ENCODE results near the gene SLC39A11.
"Not testable (repeated sequence)": the region's sequence is repeated elsewhere in the genome, so short reads cannot be mapped to it uniquely, and the experiment has no call there.

Gene SLC39A11

DNA sequence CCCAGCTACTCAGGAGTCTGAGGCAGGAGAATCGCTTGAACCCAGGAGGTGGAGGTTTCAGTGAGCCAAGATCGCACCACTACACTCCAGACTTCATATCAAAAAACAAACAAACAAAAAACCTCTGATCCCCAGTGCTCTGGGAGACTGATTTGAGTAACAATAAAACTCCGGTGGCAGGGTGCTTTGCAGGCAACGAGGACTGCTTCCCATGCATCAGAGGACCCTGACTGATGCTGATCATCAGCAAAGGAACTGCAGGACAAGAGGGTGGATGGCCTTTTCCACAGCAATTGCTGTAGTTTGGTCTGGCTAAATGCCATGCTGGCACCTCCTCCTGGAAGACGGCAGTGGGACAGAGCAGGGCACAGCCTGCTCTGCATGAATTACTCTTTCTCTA is 6.4 kb upstream of the SLC39A11 start:
- no peak for DNase-seq
- Mint-ChIP-seq H3K4me1 (ENCODE audit: low read depth) (no peaks in the 10 kb centered on the region), H3K4me3 (no peak overlapping the region)

DNA sequence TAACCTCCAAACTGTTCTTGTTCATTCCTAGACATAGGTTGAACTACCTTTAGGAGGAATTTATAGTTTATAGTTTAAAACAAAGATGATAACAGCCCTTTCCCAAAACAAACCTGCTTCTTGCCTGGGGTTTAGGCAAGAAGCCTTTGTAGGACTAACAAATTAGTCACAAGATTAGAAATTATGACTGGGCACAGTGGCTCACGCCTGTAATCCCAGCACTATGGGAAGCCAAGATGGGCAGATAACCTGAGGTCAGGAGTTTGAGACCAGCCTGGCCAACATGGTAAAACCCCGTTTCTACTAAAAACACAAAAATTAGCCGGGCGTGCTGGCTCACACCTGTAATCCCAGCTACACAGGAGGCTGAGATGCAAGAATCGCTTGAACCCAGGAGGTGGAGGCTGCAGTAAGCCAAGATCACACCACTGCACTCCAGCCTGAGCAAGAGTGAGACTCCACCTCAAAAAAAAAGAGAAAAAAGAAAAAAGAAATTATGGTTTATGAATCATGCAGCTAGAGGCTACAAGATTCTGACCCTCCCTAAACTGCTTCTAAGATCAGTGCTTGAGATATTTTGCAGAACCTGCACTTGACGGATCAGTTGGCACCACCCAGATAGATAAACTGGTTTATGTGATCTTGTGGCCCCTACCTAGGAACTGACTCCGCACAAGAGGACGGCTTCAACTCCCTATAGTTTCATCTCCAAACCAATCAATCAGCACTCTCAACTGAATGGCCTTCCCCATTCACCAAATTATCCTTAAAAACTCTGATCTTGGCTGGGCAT is 5.7 kb upstream of the SLC39A11 start:
- H3K27ac Mint-ChIP-seq; H3K36me3 Mint-ChIP-seq (ENCODE audit: low read depth); H3K4me1 Mint-ChIP-seq (ENCODE audit: low read depth); DNase-seq; H3K9me3 Mint-ChIP-seq; H3K4me3 Mint-ChIP-seq: not testable (repeated sequence)
- peaks cover 14% of the 10 kb centered on the region for H3K27me3 Mint-ChIP-seq

More for the DNA sequence above, 6.4 kb upstream of the SLC39A11 start:
- H3K27me3 Mint-ChIP-seq: peaks cover 17% of the 10 kb centered on the region
- H3K36me3 Mint-ChIP-seq (ENCODE audit: low read depth): no peaks in the 10 kb centered on the region
- no peaks in the 10 kb centered on the region for H3K9me3 Mint-ChIP-seq
- no peak overlapping the region for H3K27ac Mint-ChIP-seq

DNA sequence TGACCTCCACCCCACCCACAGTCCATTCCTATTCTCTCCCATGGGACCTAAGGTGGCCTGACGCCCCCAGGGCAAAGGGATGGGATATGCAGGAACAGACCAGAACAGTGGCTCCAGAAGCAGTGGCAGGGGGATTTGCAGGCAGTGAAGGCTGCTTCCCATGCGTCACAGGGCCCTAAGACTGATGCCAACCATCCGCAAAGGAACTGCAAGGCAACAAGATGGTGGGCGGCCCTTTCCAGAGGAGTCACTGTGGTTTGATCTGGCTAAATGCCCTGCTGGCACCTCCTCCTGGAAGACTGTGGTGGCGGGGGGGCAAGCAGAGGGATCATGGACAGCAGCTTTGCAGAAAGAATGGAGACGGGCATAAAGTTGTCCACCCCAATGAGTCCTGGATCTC is 4.4 kb upstream of the SLC39A11 start:
- no peaks in the 10 kb centered on the region for H3K9me3 Mint-ChIP-seq

DNA sequence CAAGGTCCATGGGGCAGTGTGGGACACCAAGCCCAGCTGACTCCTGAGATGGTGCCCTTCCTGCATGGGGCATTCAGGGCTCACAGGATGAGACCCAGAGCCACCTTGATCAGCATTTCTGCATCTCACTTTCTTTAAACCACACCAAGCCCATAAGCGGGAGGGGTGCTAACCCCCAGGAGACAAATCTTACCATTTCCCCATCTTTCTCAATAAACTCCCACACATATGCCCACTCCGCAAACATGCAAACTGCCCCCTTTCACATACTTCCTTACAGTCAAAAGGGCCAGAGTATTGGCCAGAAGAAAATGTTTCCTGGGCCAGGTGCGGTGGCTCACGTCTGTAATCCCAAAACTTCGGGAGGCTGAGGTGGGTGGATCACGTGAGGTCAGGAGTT is 3.7 kb upstream of the SLC39A11 start:
- Mint-ChIP-seq H3K27me3 (peaks cover 14% of the 10 kb centered on the region), H3K27ac (no peak overlapping the region), H3K9me3 (no peaks in the 10 kb centered on the region), H3K4me3 (no peak overlapping the region), H3K36me3 (ENCODE audit: low read depth) (peaks cover 7% of the 10 kb centered on the region), H3K4me1 (ENCODE audit: low read depth) (peaks cover 13% of the 10 kb centered on the region)
- DNase-seq: no peak

More for the DNA sequence above, 4.4 kb upstream of the SLC39A11 start:
- no peak for DNase-seq
- Mint-ChIP-seq H3K27me3 (peaks cover 14% of the 10 kb centered on the region), H3K36me3 (ENCODE audit: low read depth) (peaks cover 5% of the 10 kb centered on the region), H3K27ac (no peak overlapping the region), H3K4me1 (ENCODE audit: low read depth) (peaks cover 8% of the 10 kb centered on the region), H3K4me3 (no peak overlapping the region)

DNA sequence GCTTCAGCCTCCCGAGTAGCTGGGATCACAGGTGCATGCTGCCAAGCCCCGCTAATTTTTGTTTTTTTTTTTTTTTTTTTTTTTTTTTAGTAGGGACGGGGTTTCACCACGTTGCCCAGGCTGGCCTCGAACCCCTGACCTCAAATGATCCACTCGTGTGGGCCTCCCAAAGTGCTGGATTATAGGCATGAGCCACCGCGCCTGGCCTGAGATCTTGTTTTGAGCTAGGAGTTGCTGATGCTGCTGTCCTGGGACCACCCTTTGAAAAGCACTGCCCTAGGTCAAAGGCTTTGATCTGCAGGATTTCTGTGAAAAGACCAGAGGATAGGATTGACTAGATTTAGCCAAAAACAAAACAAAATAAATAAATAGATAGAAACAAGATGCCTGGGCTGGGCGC is 798 bp upstream of the SLC39A11 start:
- Mint-ChIP-seq H3K36me3 (ENCODE audit: low read depth) (peaks cover 11% of the 10 kb centered on the region), H3K27ac (no peak overlapping the region), H3K4me1 (ENCODE audit: low read depth) (peaks cover 26% of the 10 kb centered on the region), H3K9me3 (no peaks in the 10 kb centered on the region), H3K4me3 (peak overlapping the region; percentile 94), H3K27me3 (peaks cover 9% of the 10 kb centered on the region)
- no peak for DNase-seq

DNA sequence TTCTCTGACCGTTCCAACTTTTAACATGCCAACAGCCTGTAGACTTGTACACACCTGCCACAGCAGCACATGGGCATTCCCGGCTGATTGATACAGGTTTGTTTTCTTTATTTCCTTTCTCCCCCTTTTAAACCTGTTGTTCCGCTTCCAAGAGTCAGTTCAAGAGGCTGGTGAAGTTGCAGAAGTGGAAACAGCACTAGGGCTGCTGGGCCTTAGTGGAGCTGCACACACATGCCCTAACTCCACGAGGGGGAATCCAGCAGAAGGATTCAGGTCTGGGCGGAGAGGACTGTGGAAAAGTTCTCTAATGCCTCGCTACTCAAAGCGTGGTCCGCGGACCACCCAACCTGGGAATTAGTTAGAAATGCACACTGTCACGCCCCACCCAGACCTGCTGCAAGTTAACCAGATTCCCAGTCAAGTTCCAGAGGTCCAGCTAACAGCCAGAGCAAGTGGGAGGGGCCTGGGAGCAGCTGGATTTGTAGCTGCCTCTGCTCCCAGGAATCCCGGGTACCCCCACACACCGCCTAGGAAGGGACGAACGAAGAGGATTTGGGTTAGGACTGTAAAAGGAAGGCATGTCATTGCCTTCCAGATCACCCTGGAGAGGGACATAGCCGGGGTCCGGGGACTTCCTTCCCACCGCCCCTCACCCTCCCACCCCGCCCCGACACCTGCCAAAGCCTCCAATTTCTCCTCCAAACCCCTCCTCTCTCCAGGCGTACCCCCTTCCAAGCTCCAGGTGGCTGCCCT is 542 bp downstream of the SLC39A11 start:
- DNase-seq: no peak
- peaks cover 25% of the 10 kb centered on the region for H3K36me3 Mint-ChIP-seq (ENCODE audit: low read depth)
- peaks cover 5% of the 10 kb centered on the region for H3K27me3 Mint-ChIP-seq
- peak overlapping the region; percentile 94 for H3K4me3 Mint-ChIP-seq
- peak overlapping the region; percentile 96 for H3K27ac Mint-ChIP-seq
- H3K4me1 Mint-ChIP-seq (ENCODE audit: low read depth): peaks cover 26% of the 10 kb centered on the region
- no peaks in the 10 kb centered on the region for H3K9me3 Mint-ChIP-seq

DNA sequence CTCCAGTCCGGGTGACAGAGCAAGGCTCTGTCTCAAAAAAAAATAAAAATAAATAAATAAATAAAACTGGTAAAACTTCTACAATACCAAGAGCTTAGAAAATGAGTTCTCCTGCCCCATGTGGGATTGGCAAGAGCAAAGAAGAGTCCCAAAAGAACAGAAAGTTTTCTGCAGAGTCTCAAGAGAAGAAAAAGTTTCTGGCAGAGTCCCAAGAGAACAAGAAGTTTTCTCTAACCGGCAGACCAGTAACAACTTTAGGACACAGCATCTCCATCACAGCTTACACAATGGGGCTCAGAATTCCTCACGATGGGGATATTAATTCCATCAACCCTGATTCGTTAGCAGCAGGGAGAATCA is 1.1 kb downstream of the SLC39A11 start:
- peak overlapping the region; percentile 96 for H3K27ac Mint-ChIP-seq

DNA sequence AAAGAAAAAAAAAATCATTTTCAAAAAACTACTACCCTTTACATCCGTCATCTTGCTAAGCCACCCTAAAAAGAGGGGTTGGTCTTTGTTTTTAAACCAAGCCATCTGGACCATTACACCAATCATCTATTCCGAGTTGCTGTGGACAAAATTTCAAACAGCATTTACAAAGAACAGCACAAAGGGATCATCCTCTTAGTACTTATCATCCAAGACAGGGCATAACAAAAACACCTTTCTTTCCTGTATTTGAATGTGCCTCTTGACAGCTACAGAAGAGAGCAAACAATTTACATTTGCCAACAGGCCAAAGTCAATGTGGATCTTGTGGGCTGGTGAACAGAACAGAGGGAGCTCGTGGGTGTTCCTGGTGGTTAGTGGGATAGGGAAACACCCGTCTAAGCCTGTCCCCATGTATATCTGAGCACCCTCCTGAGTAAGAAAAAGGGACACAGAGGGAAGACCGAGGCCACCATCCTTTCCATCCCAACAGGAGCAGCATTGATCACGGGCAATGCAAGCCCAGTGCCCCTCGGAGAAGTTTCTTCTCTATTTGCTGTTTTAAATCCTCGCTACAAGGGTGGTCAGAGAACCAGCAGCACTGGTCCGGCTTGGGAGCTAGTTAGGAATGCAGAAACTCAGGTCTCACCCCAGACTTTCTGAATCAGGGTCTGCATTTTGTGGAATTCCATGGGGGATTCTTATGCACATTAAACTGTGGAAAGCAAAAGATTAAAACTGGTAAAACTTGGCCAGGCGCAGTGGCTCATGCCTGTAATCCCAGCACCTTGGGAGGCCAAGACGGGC is 1.9 kb downstream of the SLC39A11 start:
- no peaks in the 10 kb centered on the region for H3K9me3 Mint-ChIP-seq
- DNase-seq: no peak
- no peak overlapping the region for H3K27ac Mint-ChIP-seq
- H3K4me1 Mint-ChIP-seq (ENCODE audit: low read depth): peaks cover 26% of the 10 kb centered on the region
- peaks cover 38% of the 10 kb centered on the region for H3K36me3 Mint-ChIP-seq (ENCODE audit: low read depth)
- no peaks in the 10 kb centered on the region for H3K27me3 Mint-ChIP-seq
- peak overlapping the region; percentile 51 for H3K4me3 Mint-ChIP-seq

More for the DNA sequence above, 1.1 kb downstream of the SLC39A11 start:
- DNase-seq: no peak
- Mint-ChIP-seq H3K36me3 (ENCODE audit: low read depth) (peaks cover 30% of the 10 kb centered on the region), H3K4me3 (peak overlapping the region; percentile 94), H3K9me3 (no peaks in the 10 kb centered on the region), H3K4me1 (ENCODE audit: low read depth) (peaks cover 26% of the 10 kb centered on the region), H3K27me3 (peaks cover 4% of the 10 kb centered on the region)

DNA sequence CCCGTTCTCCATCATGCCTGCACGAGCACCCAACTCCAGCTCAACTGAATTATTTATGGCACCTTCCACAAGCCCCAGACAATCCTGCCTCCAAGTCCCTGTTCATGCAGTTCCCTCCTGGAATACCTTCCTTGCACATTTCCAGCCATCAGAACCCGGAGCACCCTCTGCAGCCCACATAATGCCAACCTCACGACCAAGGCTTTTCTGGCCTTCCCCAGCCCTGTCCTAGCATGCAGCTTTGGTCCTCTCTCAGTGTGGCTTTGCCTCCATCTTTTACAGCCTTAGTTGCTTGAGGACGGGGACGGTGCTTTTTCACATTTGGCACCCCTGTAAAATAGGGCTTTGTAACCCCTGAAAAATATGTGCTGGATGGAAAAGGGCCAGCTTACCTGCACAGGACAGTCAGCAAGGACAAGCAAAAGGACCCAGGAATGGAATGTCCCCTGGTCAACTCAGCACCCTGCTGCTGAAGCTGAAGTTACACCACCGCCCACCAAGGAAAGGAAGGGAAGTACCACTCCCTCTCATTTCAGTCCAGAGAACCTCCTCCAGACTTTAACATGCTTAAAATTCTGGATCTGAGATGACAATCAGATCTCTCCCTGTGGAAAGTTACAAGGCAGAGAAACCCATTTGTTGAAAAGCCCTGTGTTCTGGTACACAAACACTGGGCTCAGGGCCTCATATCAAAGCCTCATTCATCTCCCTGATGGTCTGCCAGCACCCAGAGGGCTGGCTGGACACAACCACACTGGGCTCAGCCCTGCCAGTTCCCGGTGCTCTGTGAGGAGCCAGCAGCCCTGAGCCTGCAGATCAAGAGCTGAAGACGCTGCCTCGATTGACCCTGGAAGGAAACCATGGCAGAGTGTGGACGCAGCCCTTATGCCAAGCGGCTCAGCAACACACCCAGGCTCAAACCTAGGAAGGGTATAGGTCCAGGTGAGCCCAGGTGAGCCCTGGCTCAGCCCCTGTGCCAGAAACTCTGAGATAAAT is 2.9 kb downstream of the SLC39A11 start:
- no peaks in the 10 kb centered on the region for H3K9me3 Mint-ChIP-seq
- H3K4me1 Mint-ChIP-seq (ENCODE audit: low read depth): peaks cover 26% of the 10 kb centered on the region
- no peak for DNase-seq
- H3K27me3 Mint-ChIP-seq: no peaks in the 10 kb centered on the region
- H3K36me3 Mint-ChIP-seq (ENCODE audit: low read depth): peaks cover 47% of the 10 kb centered on the region
- no peak overlapping the region for H3K4me3 Mint-ChIP-seq
- H3K27ac Mint-ChIP-seq: no peak overlapping the region

DNA sequence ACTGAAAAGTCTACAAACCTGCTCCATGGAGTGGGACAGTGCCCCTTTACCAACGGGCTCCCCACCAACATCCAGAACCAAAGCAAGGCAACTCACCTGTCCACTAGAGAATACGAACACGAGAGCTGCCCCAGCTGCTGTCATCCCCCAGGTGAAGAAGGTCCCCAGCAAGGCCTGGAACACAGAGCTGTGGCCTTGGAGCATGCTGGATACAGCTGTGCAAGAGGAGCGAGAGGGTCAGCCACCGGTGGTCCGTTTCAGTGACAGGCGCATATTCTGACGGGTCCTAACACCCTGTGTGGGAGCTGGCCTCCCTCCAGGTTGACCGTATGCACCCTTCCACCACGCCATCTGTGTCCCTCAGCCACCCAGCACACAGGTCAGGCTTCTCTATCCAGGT is 3.9 kb downstream of the SLC39A11 start:
- no peak overlapping the region for H3K4me3 Mint-ChIP-seq
- no peaks in the 10 kb centered on the region for H3K27me3 Mint-ChIP-seq
- no peak for DNase-seq
- no peak overlapping the region for H3K27ac Mint-ChIP-seq
- peaks cover 26% of the 10 kb centered on the region for H3K4me1 Mint-ChIP-seq (ENCODE audit: low read depth)
- H3K9me3 Mint-ChIP-seq: peaks cover 3% of the 10 kb centered on the region
- H3K36me3 Mint-ChIP-seq (ENCODE audit: low read depth): peaks cover 58% of the 10 kb centered on the region

DNA sequence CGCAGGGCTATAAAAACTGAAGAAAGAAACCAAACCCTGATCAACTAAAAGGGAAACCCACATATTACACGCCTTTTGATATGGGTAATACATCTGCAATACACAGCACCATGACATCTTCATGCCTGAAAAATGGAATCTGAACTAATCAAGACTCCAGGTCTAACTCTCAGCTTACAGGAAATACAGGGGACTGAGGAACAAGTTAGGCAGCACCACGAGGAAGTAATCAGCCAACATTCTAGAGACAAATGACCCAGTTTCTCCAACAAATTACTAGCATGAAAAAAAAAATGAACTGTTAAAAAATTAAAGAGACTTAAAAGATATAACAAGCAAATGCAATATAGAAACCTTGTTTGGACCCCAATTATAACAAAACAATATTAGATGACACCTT is 9.1 kb downstream of the SLC39A11 start:
- peaks cover 1% of the 10 kb centered on the region for H3K4me1 Mint-ChIP-seq (ENCODE audit: low read depth)
- H3K9me3 Mint-ChIP-seq: peaks cover 6% of the 10 kb centered on the region
- DNase-seq: no peak
- no peak overlapping the region for H3K27ac Mint-ChIP-seq
- H3K36me3 Mint-ChIP-seq (ENCODE audit: low read depth): peaks cover 85% of the 10 kb centered on the region
- no peaks in the 10 kb centered on the region for H3K27me3 Mint-ChIP-seq
- no peak overlapping the region for H3K4me3 Mint-ChIP-seq

DNA sequence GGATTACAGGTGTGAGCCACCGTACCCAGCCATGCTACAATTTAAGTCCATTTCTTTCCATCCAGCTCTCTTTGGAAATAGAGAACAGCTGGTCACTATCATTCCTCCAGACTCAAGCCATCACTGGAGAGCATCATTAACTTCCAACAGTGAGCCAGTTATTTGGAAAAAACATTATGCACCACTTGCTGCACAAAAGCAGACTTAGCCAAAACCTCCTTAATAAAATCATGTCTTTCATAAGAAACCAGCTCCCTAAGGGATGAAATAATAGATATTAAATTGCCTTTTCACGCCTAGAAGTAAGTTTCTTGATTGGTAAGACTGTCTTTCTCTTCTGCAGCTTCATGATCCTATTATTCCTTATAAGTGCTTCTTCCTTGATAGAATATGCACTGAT is 17.9 kb downstream of the SLC39A11 start:
- H3K27me3 Mint-ChIP-seq: no peaks in the 10 kb centered on the region
- no peaks in the 10 kb centered on the region for H3K4me1 Mint-ChIP-seq (ENCODE audit: low read depth)
- H3K36me3 Mint-ChIP-seq (ENCODE audit: low read depth): peaks cover 62% of the 10 kb centered on the region
- H3K9me3 Mint-ChIP-seq: no peaks in the 10 kb centered on the region
- no peak for DNase-seq
- no peak overlapping the region for H3K27ac Mint-ChIP-seq
- no peak overlapping the region for H3K4me3 Mint-ChIP-seq

DNA sequence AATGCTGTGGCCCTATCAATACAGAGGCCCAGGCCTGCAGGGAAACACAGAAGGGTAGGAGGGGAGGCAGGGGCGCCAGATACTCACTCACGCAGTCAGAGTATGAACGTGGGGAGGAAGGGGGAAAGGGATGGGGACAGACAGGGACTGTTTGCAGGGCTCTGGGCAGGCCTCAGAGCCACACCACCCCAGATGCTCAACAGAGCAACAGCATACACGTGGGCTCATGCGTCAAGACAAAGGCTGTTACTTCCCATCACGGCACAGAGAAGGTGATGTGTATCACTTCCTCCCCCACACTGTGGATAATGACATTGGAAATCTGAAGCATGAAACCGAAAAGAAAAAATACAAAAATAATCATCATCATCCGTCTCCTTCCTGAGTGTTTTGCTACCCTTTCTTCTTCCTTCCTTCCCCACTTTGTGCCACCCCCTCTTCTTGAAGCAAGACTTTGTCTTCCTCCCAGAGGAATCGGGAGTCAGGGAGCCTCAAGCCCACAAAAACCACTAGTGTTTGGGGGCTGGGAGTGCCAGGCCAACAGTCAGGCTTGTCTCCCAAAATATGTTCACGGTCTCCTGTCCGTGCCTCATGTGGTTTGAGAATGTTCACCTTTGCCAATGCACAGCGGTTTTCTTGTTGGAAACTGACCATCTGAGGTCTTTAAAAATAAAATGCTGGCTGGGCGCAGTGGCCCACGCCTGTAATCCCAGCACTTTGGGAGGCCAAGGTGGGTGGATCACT is 20.1 kb downstream of the SLC39A11 start:
- no peaks in the 10 kb centered on the region for H3K27me3 Mint-ChIP-seq
- H3K4me1 Mint-ChIP-seq (ENCODE audit: low read depth): no peaks in the 10 kb centered on the region
- no peaks in the 10 kb centered on the region for H3K9me3 Mint-ChIP-seq
- peaks cover 53% of the 10 kb centered on the region for H3K36me3 Mint-ChIP-seq (ENCODE audit: low read depth)
- DNase-seq: no peak
- no peak overlapping the region for H3K27ac Mint-ChIP-seq
- H3K4me3 Mint-ChIP-seq: no peak overlapping the region
